Dermis microvascular lymphatic vessel endothelial cell (primary cell): ENCODE data around the gene TTC23. TPM values are rescaled to one million over a fixed set of nuclear protein-coding genes. Genes with fewer than 3 reads are reported as not detected.
A peak's percentile ranks its signal among the peaks of the same experiment; 100 is the strongest.

Experiments used
- DNase-seq, 2 donors: peaks; one replicate each; pipeline versions ENCODE4 v3.0.0 to v3.0.0-alpha.2; 2010; ENCODE audit warnings: low read depth in 2 of 2
- total RNA-seq: library from RNA; depleted of rRNA; stranded (reverse); fragments of >200 nt; gene quantifications from 2 replicates; pipeline ENCODE4 v1.2.1, GENCODE V29; 2014

TTC23 gene
- total RNA-seq, 1 donor from 2014 or later = 12.5 TPM

- DNase-seq = peak; percentile 70 to 92
Measured at GRCh38 chr15:99104788-99105513, 144.4 kb downstream of the TTC23 start, which contains the start of gene SYNM. SYNM (plus strand) TSS chr15:99105080; CDS start chr15:99105200, 120 bp downstream.

- DNase-seq = no peak
Measured at GRCh38 chr15:99103279-99103678, 146.1 kb downstream of the TTC23 start.

- DNase-seq = no peak
Measured at GRCh38 chr15:99102332-99103235, 146.8 kb downstream of the TTC23 start.

- DNase-seq = no peak
Measured at GRCh38 chr15:99101501-99101900, 147.9 kb downstream of the TTC23 start.

- peak in 1 of 2 donors; percentile 71 for DNase-seq
Measured at GRCh38 chr15:99100245-99101173, 148.9 kb downstream of the TTC23 start.

GRCh38 chr15:99099661-99100060 is 149.7 kb downstream of the TTC23 start:
- DNase-seq = no peak

GRCh38 chr15:99098991-99099390 is 150.4 kb downstream of the TTC23 start:
- DNase-seq = no peak

- no peak for DNase-seq
Measured at GRCh38 chr15:99098426-99098825, 151.0 kb downstream of the TTC23 start.

GRCh38 chr15:99097441-99098410 is 151.7 kb downstream of the TTC23 start:
- DNase-seq = no peak

GRCh38 chr15:99096894-99097426 is 152.4 kb downstream of the TTC23 start:
- DNase-seq = no peak

- DNase-seq = no peak
Measured at GRCh38 chr15:99096173-99096893, 153.0 kb downstream of the TTC23 start.

GRCh38 chr15:99095626-99096025 is 153.8 kb downstream of the TTC23 start:
- DNase-seq = no peak

GRCh38 chr15:99092554-99093172 is 156.7 kb downstream of the TTC23 start:
- no peak for DNase-seq

GRCh38 chr15:99090938-99091337 is 158.4 kb downstream of the TTC23 start:
- DNase-seq = no peak

GRCh38 chr15:99090011-99090699 is 159.2 kb downstream of the TTC23 start:
- no peak for DNase-seq

GRCh38 chr15:99087405-99087943 is 161.9 kb downstream of the TTC23 start:
- no peak for DNase-seq

- no peak for DNase-seq
Measured at GRCh38 chr15:99086327-99086667, 163.1 kb downstream of the TTC23 start.
